Measurements from ENCODE around the gene DUSP28. TPM values are rescaled to one million over a fixed set of nuclear protein-coding genes. Genes with fewer than 3 reads are reported as not detected.

DUSP28 gene
- total and polyA plus RNA-seq, 10 of the 15 experiments (the other 5 are each of a cell fraction or from before 2014, with no cell fraction given) = 2.5 to 12.5 (median 6.4) TPM

DNA sequence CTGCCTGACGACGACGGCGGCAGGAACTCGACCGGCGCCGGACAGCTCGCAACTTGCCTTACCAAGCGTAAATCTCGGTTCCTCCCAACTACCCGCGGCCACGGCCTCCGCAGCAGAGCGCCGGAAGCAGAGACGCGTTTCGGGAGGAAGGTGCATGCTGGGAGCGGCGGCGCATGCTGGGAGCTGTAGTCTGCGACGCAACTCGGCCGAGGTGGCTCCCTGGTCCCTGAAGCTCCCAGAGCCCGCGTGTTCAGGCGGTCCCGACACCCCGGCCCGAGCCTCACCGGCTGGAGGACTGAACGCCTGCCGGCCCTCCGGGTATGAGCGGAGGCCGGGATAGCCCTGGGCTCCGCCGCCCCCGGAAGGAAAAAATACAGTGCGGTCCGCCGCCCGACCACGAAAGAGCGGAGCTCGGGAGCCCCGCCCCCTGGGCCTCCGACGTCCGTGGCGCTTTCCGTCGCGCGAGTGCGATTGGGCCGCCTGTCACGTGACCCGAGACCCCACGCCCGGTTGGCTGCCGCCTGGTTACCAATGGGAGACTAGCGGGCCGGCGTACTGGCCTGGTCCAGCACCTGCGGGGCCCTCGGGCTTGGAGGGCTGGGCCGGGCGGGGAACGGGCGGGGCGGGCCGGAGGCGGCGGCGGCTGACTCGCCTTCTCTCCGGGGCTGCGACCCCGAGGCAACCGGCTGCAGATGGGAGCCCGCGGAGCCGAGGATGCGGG, 26.2 kb downstream of the DUSP28 start, which contains the start of gene CAPN10 (continued):
- TF ChIP-seq, protein P1, sequence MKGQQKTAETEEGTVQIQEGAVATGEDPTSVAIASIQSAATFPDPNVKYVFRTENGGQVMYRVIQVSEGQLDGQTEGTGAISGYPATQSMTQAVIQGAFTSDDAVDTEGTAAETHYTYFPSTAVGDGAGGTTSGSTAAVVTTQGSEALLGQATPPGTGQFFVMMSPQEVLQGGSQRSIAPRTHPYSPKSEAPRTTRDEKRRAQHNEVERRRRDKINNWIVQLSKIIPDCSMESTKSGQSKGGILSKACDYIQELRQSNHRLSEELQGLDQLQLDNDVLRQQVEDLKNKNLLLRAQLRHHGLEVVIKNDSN (IDR thresholded peaks at IDR 0.05; ENCODE audit: borderline replicate concordance, extremely low read length, insufficient read depth, low read depth, low read length) = peak; percentile 94
- TF ChIP-seq SUZ12 (IDR thresholded peaks at IDR 0.05; ENCODE audit: unreplicated experiment) (no peak), BRCA1 (IDR thresholded peaks at IDR 0.05; ENCODE audit: low read depth, low read length) (no peak), CBX5 (IDR thresholded peaks at IDR 0.05; ENCODE audit: low read depth) (no peak), ZBED1 (IDR thresholded peaks at IDR 0.05; ENCODE audit: borderline replicate concordance) (no peak), MEF2A (IDR thresholded peaks at IDR 0.05; ENCODE audit: insufficient read depth, low read depth, low read length) (no peak), BCL11A (IDR thresholded peaks at IDR 0.05; ENCODE audit: low read depth, low read length) (0 out of 2 replicates have a peak, but pooled peaks have one; percentile 11), NKRF (conservative IDR thresholded peaks at IDR 0.05) (0 out of 2 replicates have a peak, but pooled peaks have one; percentile 71), JUNB (IDR thresholded peaks at IDR 0.05) (no peak), KDM1A (IDR thresholded peaks at IDR 0.05; ENCODE audit: borderline replicate concordance) (no peak), ZNF384 (IDR thresholded peaks at IDR 0.05; ENCODE audit: borderline replicate concordance, low read depth, low read length) (no peak), MAX (IDR thresholded peaks at IDR 0.05; ENCODE audit: low read depth, low read length) (peak; percentile 63), SMAD5 (IDR thresholded peaks at IDR 0.05; ENCODE audit: low read depth) (0 out of 2 replicates have a peak, but pooled peaks have one; percentile 29), TCF3 (IDR thresholded peaks at IDR 0.05; ENCODE audit: borderline replicate concordance, insufficient read depth, low read depth, low read length) (peak; percentile 56; the same call in 1 of the 2 replicates)
- TF ChIP-seq, protein P2, sequence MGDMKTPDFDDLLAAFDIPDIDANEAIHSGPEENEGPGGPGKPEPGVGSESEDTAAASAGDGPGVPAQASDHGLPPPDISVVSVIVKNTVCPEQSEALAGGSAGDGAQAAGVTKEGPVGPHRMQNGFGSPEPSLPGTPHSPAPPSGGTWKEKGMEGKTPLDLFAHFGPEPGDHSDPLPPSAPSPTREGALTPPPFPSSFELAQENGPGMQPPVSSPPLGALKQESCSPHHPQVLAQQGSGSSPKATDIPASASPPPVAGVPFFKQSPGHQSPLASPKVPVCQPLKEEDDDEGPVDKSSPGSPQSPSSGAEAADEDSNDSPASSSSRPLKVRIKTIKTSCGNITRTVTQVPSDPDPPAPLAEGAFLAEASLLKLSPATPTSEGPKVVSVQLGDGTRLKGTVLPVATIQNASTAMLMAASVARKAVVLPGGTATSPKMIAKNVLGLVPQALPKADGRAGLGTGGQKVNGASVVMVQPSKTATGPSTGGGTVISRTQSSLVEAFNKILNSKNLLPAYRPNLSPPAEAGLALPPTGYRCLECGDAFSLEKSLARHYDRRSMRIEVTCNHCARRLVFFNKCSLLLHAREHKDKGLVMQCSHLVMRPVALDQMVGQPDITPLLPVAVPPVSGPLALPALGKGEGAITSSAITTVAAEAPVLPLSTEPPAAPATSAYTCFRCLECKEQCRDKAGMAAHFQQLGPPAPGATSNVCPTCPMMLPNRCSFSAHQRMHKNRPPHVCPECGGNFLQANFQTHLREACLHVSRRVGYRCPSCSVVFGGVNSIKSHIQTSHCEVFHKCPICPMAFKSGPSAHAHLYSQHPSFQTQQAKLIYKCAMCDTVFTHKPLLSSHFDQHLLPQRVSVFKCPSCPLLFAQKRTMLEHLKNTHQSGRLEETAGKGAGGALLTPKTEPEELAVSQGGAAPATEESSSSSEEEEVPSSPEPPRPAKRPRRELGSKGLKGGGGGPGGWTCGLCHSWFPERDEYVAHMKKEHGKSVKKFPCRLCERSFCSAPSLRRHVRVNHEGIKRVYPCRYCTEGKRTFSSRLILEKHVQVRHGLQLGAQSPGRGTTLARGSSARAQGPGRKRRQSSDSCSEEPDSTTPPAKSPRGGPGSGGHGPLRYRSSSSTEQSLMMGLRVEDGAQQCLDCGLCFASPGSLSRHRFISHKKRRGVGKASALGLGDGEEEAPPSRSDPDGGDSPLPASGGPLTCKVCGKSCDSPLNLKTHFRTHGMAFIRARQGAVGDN (IDR thresholded peaks at IDR 0.05) = no peak; the same call in 1 of the 2 replicates
- TF ChIP-seq, protein P3, sequence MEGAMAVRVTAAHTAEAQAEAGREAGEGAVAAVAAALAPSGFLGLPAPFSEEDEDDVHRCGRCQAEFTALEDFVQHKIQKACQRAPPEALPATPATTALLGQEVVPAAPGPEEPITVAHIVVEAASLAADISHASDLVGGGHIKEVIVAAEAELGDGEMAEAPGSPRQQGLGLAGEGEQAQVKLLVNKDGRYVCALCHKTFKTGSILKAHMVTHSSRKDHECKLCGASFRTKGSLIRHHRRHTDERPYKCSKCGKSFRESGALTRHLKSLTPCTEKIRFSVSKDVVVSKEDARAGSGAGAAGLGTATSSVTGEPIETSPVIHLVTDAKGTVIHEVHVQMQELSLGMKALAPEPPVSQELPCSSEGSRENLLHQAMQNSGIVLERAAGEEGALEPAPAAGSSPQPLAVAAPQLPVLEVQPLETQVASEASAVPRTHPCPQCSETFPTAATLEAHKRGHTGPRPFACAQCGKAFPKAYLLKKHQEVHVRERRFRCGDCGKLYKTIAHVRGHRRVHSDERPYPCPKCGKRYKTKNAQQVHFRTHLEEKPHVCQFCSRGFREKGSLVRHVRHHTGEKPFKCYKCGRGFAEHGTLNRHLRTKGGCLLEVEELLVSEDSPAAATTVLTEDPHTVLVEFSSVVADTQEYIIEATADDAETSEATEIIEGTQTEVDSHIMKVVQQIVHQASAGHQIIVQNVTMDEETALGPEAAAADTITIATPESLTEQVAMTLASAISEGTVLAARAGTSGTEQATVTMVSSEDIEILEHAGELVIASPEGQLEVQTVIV (IDR thresholded peaks at IDR 0.05; ENCODE audit: borderline replicate concordance, partially characterized antibody) = peak; percentile 58
- TF ChIP-seq, protein P4, sequence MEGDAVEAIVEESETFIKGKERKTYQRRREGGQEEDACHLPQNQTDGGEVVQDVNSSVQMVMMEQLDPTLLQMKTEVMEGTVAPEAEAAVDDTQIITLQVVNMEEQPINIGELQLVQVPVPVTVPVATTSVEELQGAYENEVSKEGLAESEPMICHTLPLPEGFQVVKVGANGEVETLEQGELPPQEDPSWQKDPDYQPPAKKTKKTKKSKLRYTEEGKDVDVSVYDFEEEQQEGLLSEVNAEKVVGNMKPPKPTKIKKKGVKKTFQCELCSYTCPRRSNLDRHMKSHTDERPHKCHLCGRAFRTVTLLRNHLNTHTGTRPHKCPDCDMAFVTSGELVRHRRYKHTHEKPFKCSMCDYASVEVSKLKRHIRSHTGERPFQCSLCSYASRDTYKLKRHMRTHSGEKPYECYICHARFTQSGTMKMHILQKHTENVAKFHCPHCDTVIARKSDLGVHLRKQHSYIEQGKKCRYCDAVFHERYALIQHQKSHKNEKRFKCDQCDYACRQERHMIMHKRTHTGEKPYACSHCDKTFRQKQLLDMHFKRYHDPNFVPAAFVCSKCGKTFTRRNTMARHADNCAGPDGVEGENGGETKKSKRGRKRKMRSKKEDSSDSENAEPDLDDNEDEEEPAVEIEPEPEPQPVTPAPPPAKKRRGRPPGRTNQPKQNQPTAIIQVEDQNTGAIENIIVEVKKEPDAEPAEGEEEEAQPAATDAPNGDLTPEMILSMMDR (IDR thresholded peaks at IDR 0.05 in 2 of 3, conservative IDR thresholded peaks at IDR 0.05 in 1 of 3; ENCODE audit: control insufficient read depth in 2 of 3, extremely low read depth in 1 of 3, insufficient read depth in 1 of 3, low read depth in 3 of 3, low read length in 3 of 3) = no peak
